CD4-positive, alpha-beta T cell treated with Interleukin-12 subunit alpha and Interleukin-12 subunit beta, for 1 hour (primary cell): ENCODE results near the gene KCTD5.
A peak's percentile ranks its signal among the peaks of the same experiment; 100 is the strongest.
"Not testable (repeated sequence)": the region's sequence is repeated elsewhere in the genome, so short reads cannot be mapped to it uniquely, and the experiment has no call there.

Experiments
- DNase-seq: peaks from one replicate; pipeline ENCODE4 v3.0.0-alpha.2; 2020

Gene KCTD5

GRCh38 chr16:2673066-2673999 is 9.0 kb upstream of the KCTD5 start:
- DNase-seq: peak; percentile 97

- no peak for DNase-seq
Observed at GRCh38 chr16:2675021-2675420, 7.3 kb upstream of the KCTD5 start.

GRCh38 chr16:2675714-2676113 is 6.6 kb upstream of the KCTD5 start:
- no peak for DNase-seq

- not testable (repeated sequence) for DNase-seq
Observed at GRCh38 chr16:2676937-2677336, 5.4 kb upstream of the KCTD5 start.

GRCh38 chr16:2678206-2678965 is 3.9 kb upstream of the KCTD5 start:
- not testable (repeated sequence) for DNase-seq

- not testable (repeated sequence) for DNase-seq
Observed at GRCh38 chr16:2679902-2680301, 2.4 kb upstream of the KCTD5 start.

GRCh38 chr16:2680360-2680759 is 2.0 kb upstream of the KCTD5 start:
- not testable (repeated sequence) for DNase-seq

- DNase-seq: not testable (repeated sequence)
Observed at GRCh38 chr16:2683041-2683440, 718 bp downstream of the KCTD5 start.

GRCh38 chr16:2686075-2686474 is 3.8 kb downstream of the KCTD5 start:
- DNase-seq: not testable (repeated sequence)

- DNase-seq: no peak
Observed at GRCh38 chr16:2686912-2687507, 4.7 kb downstream of the KCTD5 start.

GRCh38 chr16:2687531-2688308 is 5.4 kb downstream of the KCTD5 start:
- no peak for DNase-seq

- not testable (repeated sequence) for DNase-seq
Observed at GRCh38 chr16:2689422-2689821, 7.1 kb downstream of the KCTD5 start.

GRCh38 chr16:2689968-2690801 is 7.9 kb downstream of the KCTD5 start:
- no peak for DNase-seq

GRCh38 chr16:2690852-2691251 is 8.5 kb downstream of the KCTD5 start:
- DNase-seq: no peak

- no peak for DNase-seq
Observed at GRCh38 chr16:2691491-2692248, 9.3 kb downstream of the KCTD5 start.

GRCh38 chr16:2692251-2692947 is 10.1 kb downstream of the KCTD5 start:
- no peak for DNase-seq

GRCh38 chr16:2692948-2693651 is 10.8 kb downstream of the KCTD5 start:
- DNase-seq: no peak

- DNase-seq: not testable (repeated sequence)
Observed at GRCh38 chr16:2696601-2697250, 14.4 kb downstream of the KCTD5 start.

- DNase-seq: no peak
Observed at GRCh38 chr16:2697401-2697948, 15.2 kb downstream of the KCTD5 start.
